GM18505 (cell line): Measurements from ENCODE around the gene ZKSCAN4.

Source experiments
- ATAC-seq: cut with Tn5 transposase; IDR thresholded peaks from one replicate; pipeline ENCODE4 v1.9.1; 2021; ENCODE audit not compliant: unreplicated experiment
- POLR2A ChIP-seq: IDR thresholded peaks from 4 replicates; pipeline ENCODE4 v1.6.1; 2011; ENCODE audit warnings: borderline replicate concordance; ENCODE audit not compliant: insufficient read depth, insufficient read length; ENCODE audit errors: extremely low read depth

The ZKSCAN4 gene

DNA sequence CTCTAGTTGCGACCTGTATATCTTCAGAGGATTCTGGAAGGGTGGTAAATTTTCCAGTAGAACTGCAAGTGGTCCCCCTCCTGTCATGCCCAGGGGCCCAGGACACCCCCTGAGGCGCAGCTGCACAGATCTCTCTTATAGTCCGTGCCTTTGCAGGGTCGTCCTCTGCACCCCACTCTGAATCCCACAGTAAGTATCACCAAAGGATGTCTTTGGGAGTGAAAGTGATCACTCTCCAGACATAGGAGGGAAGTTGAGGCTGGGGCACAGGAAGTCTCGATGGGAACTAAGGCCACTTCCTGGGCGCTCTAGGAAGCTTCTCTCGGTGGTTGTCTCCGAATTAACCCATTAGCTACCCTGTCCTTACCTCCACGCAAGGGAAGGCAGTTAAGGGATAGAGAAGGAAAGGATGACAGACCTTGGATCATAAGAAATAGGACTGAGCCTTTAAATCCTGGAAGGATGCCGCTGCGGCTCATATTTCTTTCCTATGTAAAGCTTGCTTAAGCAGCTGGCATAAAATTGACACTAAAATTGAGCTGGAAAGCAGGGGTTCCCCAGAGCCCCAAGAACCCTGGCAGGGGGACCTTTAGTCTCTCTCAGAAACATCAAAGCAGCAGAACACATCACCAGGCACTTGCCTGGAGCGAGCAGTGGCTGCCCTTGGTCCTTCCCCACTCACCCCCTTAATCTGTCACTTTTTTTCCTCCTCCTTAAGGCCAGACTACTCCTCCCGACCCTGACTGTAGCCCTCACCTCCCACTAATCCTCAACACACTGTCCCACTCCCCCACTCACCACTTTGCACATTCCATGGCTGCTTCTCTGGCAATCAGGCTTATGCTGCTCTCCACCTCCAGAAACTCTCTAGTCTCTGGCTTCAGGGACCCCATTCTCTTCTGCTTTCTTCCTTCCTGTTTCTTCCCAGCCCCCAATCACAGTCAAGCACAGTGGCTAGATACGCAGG, at the start of gene ZKSCAN4:
ZKSCAN4 (minus strand) TSS at position 261 of the 967 bp plus-strand sequence. CDS start 289 bp downstream, outside the sequence.
- peak; percentile 71 for ATAC-seq
- peak; percentile 29 for TF ChIP-seq POLR2A

DNA sequence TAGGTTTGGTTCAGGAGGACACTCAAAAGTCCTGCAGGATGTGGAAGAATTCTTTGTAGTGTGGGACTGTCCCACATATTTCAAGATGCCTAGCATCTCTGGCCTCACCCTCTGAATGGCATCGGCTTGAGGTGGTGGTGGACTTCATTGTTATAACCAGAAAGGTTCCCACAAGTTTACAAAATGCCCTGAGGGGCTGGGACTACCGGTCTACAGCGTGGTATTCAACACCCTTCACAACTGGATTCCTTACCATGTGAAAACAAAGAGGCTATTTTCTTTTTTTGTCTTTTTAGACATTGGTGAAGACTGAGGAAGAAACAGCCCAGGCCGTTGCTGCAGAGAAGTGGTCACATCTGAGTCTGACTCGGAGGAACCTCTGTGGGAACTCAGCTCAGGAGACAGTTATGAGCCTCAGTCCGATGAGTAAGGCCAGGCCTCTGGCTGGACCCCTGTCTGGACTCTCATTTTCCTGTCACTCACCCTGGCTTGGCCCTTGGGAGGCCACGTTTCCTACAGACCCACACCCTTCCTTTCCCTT, 44.5 kb upstream of the ZKSCAN4 start:
- TF ChIP-seq POLR2A, result no peak
- ATAC-seq, result no peak

DNA sequence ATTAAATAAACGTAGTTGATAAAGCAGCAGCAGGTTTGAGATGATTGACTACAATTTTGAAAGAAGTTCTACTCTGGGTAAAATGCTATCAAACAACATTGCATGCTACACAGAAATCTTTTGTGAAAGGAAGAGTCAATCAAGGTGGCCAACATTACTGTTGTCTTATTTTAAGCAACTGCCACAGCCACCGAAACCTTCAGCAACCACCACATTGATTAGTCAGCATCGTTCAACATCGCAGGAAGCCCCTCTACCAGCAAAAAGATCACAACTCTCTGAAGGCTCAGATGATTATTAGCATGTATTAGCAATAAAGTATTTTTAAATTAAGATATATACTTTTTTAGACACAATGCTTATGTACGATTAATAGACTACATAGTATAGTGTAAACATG, 43.3 kb upstream of the ZKSCAN4 start:
- no peak for ATAC-seq
- no peak for TF ChIP-seq POLR2A

DNA sequence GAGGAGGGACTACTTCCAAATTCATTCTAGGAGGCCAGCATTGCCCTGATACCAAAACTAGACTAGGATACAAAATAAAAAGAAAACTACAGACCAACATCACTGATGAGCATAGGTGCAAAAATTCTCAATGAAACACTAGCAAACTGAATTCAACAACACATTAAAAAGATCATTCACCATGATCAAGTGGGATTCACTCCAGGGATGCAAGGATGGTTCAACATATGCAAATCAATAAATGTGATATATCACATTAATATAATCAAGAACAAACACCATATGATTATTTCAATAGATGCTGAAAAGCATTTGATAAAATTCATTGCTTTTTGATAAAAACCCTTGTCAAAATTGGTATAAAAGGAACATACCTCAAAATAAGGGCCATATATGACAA, 39.5 kb upstream of the ZKSCAN4 start:
- ATAC-seq, result no peak

DNA sequence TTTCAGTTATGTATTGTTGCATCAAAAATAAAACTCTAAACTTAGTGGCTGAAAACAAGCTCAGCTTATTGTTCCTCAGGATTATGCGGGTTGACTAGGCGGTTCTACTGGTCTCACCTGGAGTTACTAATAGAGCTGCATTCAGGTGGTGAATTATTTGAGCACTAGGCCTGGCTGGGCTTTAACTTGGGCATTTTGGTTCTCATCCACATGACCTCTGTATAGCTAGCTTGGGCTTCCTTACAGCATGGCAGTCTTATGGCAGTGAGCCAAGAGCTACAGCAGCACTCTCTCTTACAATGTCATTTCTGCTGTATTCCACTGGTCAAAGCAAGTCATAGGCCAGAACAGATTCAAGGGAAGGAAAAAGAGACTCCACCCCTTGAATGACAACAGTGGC, 30.9 kb upstream of the ZKSCAN4 start:
- no peak for ATAC-seq
- TF ChIP-seq POLR2A, result no peak

More for the DNA sequence above, 39.5 kb upstream of the ZKSCAN4 start:
- TF ChIP-seq POLR2A, result no peak

DNA sequence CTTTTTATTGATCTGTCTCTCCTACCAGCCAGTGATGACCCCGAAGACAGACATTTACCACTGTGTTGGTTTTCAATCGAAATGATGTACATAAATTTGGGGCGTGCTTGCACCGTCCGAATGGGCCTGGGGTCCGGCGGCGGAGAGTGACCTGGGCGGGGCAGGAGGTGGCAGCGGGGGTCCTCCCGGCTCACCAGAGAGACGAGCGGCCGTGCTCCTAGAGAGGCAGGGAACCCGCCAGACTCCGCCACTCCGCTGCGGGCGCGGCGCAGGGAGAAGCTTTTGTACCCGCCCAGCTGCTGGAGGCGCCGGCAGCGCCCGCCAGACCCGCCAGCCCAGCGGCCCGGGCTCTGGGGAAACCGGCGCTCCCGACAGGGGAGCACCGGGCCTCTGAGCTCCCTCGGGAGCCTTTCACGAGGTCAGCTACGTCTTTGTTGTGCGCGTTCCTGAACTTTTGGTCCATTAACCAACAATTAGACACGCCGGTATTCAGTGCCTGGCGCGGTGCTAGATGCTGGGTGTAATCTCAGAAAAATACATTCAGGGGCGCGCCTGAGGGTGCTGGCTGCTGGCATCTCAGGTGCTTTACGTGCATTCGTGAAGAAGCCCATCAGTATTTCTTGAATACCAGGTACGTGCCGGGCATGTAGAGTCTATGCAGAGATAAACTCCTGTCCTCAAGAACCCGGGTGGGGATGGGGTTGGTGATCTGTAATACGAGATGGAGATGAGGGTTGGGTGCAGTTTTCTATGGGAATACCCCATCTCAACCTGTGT, 29.4 kb upstream of the ZKSCAN4 start, which contains the start of gene PGBD1:
PGBD1 (plus strand) TSS at position 285 of the 777 bp plus-strand sequence. CDS start 2,242 bp downstream, outside the sequence.
- TF ChIP-seq POLR2A, result peak; percentile 71
- ATAC-seq, result peak; percentile 90

DNA sequence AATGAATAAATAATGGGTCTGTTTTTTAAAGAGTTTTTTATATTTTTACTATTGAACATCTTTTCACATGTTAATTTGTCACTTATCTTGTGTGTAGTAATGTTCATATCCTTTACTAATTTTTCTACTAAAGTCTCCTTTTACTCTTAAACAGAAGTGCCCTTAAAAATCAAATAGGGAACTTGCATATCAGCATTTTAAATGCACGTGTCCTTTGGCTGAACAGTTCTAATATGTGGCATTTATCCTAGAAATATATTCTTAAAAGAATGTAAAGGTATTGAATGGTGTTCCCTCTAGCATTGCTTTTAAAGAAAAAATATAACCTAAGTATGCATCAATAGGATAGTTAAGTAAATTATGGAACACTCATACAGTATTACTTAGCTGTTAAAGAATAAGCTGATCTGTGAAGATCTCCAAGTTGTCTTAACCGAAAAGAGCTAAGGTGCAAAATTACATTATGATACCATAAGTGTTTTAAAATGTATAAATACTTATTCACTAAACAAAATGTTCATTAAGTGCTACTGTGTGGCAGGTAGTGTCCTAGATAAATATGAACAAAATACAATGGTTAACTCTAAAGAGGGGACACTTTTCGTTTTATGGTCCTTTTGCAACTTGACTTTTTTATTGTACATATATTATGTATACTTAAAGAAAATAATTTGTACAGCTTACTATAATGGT, 28.7 kb upstream of the ZKSCAN4 start:
- ATAC-seq, result no peak
- TF ChIP-seq POLR2A, result no peak

DNA sequence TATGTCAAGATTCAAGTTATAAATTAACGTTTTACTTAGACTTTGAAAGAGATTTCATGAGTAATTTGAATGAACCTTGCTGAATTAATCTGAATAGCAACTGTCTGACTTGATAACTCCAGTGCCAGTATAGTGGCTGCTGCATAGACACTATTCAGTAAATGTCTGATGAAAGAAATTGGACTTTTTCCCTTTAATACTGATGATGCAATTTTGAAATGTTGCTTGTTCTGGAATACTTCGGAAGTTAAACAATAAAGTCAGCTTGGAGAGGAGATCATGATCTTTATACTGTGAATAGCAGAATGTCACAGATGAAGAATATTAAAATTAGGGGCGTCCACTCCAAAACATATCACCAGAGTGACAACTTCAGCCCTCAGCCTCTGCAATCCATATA, 25.7 kb upstream of the ZKSCAN4 start:
- no peak for TF ChIP-seq POLR2A
- ATAC-seq, result no peak

DNA sequence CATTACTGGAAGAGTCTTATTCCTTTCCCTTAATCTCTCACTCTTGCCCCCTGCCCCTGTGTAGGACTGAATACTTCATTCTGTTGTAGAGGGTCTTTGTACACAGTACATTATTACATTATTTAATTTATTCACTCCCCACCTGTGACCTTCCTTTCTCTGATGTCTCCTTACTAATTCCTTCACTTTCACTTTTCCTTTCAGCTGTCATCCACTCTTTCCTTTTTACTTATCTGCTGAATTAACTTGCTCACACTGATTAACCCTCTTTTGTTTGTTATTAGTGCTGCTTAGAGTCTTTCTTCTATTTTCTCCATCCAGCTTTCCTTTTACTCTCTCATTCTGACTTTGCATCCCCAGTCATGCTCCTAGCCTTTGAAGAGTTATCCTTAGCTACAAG, 22.8 kb upstream of the ZKSCAN4 start:
- no peak for ATAC-seq
- TF ChIP-seq POLR2A, result no peak

DNA sequence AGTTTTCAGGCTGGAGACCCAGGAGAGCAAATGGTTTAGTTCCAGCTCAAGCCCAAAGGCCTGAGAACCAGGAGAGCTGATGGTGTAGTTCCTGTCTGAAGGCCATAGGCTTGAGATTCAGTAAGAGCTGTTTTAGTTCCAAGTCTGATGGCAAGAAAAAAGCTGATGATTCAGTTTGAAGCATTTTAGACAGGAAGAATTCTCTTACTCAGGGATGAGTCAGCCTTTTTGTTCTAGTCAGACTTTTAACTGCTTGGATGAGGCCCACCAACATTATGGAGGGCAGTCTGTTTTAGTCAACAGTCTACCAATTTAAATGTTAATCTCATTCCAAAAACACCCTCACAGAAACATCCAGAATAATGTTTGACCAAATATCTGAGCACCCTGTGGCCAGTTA, 17.4 kb upstream of the ZKSCAN4 start:
- no peak for TF ChIP-seq POLR2A
- ATAC-seq, result no peak

DNA sequence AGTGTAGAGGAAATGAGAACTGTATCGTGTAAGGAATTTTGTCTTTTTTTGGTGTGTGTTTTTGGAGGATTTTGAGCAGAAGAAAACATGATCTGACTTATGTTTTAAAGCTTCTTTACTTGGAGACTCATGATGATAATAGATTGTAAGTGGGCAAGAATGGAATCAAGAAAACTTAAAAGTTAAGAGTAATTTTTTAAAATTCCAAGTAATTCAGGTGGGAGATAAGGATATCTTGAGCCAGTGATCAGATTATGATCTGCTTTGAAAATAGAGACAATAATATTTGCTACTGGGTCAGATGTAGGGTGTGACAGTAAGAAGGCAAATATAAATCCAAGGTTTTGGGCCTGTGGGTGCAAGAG, 15.6 kb upstream of the ZKSCAN4 start:
- no peak for TF ChIP-seq POLR2A
- no peak for ATAC-seq

DNA sequence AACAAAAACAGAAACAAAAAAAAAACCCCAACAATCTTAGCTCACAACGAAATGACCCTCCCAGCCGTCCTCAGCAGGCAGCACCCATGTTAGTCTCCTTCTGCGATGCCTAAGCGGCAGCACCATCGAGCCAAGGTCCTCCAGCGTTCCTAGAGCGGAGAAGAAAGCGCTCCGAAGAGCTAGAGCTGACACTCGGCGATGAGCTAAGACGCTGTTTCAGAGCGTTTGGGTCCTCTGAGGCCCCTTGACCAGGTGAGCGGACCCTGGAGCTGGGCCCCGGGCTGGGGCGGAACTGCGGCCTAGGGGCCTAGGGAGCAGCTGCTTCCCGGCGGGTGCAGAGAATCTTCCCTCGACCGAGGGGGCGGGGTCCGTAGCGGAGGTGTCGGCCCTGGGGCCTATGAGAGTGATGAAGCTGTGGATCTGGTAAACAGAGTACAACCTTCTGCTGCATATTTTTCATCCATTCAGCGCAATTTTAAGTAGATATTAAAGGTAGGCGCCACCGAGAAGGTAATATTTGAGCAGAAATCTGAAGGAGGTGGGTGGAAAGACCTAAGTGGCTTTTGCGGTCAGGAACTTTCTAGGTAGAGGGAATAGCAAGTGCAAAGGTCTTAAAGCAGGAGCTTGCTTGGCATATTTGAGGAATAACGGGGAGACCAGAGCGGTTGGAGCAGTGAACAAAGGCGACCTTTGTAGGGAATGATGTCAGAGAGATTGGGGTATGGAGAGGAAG, 15.1 kb upstream of the ZKSCAN4 start, which contains the start of gene ZSCAN26:
ZSCAN26 (plus strand) TSS at position 182 of the 733 bp plus-strand sequence. CDS start 4,777 bp downstream, outside the sequence.
- peak; percentile 89 for ATAC-seq
- peak; percentile 78 for TF ChIP-seq POLR2A
